ENCODE results near the gene FAM98C.
A peak's percentile ranks its signal among the peaks of the same experiment; 100 is the strongest.

The FAM98C gene

DNA sequence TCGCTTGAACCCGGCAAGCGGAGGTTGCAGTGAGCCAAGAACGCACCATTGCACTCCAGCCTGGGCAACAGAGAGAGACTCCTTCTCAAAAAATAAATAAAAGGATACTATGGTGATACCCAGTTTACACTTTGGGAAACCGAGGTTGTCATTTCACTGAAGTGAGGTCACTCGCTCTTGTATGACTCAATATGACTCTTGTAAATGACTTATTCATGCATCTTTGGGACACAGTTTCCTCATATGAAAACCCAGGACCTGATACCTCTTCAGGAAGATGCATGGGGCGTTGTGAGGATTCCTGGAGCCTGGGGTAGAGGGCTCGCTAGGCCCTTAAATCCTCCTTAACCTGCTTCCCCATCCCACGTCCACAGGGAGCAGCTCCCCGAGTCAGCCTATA, 24.0 kb upstream of the FAM98C start:
- no peak for DNase-seq

DNA sequence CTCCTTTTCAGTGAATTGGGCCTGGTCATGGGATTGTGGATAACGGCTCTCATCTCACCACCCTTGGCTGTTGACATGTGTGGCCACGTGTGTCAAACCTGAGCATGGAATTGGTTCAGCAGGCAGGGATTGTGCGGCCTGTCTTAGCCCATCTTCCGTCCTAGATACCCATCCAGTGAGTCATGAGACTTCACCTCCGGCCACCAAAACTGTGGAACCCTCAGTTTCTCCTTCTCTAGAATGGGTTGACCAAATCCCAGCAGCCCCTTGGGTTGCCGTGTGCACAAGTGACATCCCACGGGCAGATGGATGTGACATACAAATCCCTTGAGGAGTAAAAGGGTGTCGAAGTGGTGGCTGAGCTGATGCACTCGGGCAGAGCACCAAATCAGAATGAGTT, 21.8 kb upstream of the FAM98C start:
- no peak for DNase-seq

DNA sequence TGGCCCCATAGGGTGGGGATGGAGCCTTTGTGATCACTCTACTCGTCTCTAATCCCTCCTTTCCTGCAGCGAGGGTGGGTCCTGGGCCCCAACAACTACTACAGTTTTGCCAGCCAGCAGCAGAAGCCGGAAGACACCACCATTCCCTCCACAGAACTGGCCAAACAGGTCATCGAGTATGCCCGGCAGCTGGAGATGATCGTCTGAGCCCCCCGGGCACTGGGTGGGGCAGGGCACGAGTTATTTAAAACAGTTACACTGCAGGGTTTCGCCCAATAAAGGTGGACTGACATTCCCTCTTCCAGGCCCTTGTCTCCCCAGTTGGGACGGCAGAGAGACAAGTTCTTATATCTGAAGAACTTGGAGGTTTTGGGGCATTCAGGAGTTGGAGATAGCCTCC, 19.7 kb upstream of the FAM98C start:
- no peak for DNase-seq

DNA sequence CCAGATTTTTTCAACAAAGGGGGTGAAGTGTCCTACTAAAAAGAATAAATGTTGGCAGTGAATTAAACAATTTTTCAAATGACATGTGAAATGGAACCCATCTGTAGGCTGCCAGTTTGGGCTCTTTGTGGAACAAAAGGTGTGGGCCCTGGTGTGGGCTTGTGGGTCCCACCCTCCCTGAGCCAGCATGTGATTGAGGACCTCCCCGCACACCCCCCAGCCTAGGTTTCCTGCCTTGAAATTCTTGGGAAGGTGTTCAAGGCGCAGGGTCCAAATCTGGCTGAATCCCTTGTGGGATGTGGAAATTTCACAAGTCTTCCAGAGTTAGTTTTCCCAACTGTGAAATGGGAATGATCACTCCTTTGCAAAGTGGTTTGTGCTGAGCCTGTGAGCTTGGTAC, 19.1 kb upstream of the FAM98C start:
- DNase-seq = no peak

DNA sequence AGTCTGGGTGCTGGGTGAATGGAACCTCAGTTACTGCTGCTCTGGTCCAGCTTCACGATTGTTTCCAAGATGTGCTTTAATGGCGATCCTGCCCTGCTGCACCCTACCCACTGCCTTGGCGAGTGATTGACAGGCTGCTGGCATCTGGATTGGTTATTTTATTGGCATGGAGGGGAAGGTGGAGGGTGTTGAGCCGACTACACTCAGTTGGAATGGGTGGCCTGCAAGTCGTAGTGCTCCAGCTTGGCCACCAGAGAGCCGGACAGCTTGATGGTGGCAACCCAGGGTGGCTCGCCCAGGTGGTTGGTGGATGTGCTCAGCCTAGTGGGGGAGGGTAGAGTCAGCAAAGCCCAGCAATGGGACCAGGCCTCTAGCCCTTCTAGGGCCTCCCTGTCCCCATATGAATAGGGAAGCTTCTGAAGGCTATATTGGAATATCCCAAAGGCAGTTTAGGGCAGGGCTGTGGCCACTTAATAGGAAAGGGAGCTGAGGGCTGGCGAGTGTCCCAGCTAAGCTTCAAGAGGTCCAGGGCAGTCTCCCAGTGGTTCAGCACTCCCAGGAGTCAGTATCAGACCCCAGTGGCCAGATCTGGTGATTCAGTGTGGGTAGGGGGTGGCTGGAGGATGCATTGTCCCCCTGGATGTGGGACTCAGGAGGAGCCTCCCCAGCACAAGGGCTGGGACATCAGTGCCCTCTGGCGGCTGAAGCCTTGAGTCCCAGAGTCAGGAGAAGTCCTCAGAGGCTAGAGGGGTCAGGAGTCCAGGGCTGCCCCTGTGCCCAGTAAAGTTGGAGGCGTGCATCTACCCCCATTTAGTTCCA, 18.5 kb upstream of the FAM98C start:
- no peak for DNase-seq

DNA sequence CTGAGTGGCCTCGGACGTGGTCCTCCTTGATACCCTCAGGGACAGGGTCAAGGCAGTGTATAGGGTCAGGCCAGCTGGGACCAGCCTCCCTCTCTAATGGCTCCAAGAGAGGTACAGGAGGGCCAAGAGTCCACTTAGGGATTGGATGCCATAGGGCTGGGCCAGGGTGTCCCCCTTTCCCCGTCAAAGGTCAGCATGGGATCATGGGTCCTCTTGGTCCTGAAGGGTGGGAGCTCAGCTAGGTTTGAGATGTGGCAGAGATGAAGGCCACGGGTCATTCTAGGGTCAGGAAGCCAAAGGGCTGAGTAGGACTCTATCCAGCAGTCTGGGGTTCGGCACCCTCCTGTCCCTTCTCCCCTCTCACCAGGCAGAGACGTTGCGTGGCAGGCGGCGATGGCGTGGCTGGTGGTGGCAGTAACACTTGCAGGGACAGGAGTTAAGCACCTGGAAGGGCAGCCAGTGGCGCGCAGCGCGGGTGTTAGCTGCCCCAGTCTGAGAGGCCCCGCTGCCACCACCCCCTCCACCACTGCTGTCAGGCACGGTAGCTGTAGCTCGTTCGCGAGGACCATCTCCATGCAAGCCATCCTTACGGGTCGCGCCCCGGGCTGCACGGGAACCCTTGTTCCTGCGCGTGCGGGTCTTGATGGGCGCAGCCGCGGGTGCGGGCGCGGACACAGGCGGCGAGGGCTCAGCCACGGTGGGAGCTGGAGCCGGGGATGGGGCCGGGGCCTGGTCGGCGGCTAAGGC, 17.7 kb upstream of the FAM98C start:
- DNase-seq = no peak

DNA sequence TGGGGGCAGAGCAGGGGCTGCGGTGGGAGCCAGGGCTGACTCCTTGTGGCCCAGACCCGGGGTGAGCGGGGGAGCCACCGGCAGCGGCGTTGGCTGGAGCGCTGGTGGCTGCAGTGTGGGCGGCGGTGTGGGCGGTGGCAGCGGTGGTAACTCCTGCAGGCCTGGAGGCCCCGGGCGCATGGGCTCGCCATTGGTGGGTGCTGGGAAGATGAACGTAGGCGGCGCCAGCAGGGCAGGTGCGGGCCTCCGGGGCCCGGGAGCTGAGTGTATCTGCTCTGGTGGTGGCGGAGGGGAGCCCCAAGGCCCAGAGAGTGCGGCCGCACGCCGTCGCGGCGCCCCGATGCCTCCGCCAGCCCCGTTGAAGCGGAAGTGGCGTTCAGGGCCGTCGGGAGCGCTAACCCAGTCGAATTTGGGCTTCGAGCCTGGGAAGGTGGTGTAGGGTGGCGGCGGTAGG, 17.1 kb upstream of the FAM98C start:
- no peak for DNase-seq

DNA sequence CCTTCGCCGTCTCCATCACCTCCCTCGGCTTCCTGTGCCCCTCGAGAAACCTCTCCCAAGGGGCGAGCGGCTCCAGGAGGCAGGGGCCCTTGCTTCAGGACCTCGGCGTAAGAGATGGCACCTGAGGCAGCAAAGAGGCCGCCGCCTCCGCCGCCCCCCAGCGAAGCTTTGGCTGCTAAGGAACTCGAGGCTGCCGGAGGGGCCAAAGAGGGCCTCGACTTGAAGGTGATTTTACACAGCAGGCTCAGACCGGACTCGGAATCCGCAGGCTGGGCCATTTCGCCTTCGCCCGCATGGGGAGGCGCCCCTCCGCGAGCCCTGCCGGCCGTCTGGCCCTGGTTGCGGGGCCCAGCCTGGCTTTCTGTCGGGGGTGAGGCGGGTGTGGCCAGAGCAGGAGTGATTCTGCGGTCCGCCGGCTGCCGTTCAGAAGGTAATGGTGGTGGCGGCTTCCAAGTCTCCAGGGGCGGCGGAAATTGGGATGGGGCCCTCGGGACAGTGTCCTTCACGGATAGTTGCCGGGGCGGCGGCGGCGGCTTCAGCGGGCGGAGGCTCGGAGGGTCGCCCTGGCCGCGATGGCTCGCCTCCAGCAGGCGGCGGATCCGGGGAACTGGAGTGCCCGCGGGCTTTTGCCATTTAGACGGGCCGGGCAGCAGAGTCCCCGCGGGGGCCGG, 16.5 kb upstream of the FAM98C start:
- DNase-seq = no peak

DNA sequence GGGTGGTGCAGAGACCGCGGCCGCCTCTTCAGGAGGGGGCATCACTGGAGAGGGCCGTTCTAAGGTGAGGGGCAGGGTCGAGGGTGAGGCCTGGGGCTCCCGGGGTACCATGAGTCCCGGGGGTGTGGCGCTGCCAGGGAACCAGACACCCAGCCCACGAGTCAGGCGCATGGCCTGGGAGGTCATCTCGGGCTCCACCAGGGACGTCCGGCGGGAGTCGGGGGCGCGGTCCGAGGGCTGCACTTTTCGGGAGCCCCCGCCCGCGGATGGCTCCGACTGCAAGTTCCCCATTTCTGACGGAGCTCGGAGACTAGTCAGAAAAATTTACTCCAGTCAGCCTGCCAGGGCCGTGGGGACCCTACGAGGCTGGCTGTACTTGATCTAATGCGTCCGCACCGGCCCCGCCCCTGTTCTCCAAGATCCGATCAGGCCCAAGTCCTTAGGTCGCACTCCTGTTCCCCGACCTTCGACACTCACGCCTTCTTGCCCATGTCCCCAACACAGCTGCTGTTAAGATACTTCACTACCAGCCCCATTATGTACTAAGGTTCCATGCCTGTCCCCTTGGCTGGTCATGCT, 15.8 kb upstream of the FAM98C start:
- no peak for DNase-seq

DNA sequence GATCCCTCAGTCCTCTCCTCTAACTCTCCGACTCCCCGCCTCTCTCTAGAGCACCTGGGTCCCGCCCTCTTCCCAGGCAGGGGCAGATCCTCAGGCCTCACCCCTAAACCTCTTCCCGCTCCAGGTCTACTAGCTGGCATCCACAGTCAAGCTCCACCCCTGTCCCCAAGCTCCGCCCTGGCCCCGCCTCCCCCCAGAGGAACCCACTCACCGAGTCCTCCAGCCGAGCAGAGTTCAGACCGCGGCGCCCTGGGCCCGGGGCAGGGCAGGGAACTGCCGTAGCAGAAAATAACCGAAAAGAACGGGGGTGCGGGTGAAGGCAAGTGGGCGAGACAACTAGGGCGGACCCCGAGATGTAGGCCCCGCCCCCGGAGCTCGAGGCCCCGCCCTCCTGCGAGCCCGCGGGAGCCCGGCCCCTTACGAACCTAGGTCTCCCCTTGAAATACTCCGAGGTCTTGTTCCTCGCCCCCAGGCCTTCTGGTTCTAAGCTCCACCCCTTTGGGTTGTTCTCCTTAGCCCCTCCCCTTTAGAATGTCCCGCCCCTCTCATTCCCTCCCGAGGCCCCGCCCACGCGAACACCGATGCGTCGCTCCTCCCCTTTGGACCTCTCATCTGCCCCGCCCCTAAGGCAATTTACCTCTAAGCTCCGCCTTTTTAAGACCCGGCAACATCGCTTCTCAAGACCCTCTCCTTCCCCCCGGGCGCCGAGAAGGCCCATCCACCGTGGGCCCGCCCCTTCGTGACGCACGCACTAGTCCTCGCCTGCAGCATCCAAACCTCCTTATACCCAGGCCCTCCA, 15.1 kb upstream of the FAM98C start, which contains the start of gene GGN:
GGN (minus strand) TSS at position 485 of the 799 bp plus-strand sequence. CDS start 773 bp downstream, outside the sequence.
- DNase-seq = peak; percentile 89

DNA sequence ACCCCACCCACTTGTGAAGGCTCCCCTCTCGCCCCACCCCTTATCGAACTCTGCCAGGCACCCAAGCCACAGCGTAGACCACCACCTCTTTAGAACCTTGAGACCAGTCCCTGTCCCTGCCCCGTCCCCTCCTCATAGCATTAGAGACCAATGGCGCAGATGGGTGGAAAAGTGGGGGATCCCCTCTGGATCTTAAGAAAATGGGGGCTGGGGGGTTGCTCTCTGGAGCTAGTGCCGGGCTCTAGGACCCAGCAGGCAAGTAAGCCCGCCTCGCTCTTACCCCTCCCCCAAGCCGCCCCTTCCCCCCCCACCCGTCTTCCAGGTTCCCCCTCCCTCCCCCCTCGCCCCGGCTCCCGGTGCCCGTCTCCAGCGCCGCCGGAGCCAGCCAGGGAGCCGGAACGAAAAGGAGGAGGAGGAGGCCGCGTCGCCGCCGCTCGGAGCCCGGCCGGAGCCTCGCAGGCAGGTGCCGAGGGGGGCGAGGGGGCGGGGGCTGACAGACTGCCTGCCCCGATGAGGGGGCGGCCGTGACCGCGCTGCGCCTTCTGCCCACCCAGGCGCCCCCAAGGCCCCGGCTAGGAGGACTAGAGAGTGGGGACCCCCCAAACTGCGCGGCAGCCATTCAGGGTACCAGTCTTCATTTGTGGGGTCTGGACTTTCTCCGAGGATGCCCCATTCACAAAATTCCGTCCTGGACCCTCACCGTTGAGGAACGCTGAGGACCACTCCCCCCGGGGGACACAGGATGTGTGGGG, 14.4 kb upstream of the FAM98C start, which contains the start of gene SPRED3:
SPRED3 (plus strand) TSS at position 349 of the 752 bp plus-strand sequence. CDS start 1,606 bp downstream, outside the sequence.
- DNase-seq = no peak

DNA sequence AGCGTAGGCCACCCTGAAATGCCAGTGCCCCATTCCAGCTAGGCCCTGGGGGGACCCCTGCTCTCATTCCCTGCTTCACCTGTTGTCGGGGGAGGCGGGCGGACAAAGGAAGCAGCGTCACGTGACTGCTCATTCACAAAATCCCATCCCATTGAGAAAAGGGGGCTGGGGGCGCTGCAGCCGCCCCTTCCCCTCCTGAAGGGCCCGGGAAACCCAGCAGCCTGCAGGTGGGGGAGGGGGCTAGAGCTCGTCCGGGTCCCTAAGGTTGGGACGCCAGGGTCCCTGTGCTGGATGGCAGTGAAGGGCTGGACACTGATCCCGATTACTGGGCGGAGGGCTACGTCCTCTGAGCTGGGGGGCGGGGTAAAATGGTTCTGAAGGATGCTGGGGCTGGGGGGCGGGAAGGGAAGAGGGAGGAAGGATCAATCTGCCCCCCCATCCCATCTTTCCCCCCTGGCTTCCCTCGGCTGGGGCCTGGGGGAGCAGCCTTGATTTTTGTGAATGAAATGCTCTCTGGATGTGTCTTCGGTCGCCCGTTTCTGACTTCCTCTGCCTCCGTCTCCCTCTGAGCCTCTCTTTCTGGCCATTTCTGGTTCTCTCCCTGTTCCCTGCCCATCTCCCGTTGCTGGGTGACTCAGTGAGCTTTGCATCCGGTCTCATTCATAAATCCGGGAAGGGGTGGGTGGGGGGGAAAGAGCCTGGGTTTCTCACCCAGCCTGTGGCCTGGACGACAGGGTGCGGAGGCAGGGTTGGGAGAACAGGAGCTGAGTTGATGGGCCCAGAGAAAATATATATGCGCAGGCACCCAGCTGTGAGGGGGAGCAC, 13.6 kb upstream of the FAM98C start:
- no peak for DNase-seq

DNA sequence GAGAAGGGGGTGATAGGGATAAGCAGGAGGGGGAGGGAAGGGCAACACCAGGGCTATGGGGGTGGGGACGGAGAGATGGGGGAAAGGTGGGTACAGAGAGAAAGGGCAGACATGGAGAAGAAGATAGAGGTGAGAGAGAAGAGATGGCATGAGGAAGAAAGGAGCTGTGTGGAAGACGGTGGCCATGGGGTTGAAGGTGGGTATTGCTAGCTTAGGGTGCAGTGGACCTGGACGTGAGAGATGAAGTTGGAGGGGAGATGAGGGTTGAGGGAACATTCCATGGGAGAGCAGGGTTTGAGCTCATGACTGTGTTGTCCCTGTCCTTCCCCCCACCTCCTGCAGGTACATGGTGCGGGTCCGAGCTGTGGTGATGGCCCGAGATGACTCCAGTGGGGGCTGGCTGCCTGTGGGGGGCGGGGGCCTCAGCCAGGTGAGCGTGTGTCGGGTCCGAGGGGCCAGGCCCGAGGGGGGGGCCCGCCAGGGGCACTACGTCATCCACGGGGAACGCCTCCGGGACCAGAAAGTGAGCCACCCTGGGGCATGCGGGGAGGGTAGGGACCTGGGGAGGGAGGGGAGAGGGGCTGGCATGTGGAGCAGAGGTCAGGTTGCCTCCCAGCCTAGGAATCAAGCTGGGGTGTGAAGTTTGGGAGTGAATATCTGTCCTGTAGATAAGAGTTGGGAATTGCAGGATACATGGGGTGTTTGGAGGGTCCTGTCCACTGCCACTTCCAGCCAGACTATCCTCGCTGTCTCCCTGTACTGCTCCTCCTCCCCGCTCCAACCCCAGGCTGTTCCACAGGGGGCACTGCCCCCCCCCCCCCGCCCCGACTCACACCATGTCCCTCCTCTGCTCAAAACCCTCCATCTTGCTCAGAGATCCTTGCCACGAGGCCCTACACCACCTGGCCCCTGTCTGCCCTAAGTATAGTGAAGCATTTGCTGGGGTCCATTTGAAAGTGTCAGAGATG, 12.7 kb upstream of the FAM98C start:
- DNase-seq = no peak

DNA sequence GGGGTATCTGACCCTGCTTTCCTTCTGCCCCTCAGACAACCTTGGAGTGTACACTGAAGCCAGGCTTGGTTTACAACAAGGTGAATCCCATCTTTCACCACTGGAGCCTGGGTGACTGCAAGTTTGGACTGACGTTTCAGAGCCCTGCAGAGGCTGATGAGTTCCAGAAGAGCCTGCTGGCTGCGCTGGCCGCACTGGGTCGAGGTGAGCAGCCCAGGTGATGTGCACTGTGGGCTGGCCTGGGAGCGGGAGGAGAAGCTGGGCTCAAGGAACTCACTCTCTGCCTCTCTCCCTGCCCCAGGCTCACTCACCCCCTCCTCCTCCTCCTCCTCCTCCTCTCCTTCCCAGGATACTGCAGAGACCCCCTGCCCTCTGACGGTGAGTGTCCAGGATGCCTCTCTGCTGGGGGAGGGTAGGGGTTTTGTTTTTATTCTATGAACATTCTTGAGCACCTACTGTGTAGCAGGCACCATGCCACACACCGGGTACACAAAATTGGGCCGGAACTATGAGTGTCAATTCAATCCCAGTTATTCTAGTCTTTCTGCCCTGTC, 10.9 kb upstream of the FAM98C start:
- no peak for DNase-seq

DNA sequence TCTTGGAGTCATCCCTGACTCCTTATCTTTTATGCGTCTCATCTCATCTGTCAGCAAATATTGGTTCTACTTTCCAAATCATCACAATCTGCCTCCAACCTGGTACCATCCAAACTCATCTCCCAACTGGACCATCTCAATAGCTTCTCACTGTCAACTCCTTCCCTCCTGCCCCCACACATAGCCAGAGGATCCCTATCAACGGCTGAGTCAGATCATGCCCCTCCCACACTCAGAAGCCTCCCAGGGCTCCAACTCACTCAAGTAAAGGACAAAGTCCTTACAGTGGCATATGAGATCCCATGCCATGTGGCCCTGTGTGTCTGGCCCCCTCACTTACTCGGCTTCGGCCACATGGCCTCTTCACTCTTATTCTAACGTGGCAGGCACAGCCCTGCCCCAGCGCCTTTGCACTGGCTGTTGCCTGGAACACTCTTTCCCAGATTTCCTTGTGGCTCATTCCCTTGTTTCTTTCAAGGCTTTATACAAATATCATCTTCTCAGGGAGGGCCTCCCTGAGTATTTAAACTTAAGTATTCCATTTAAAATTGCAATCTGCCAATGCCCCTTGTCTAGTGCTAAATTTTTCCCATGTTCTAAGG, 10.1 kb upstream of the FAM98C start:
- DNase-seq = no peak

DNA sequence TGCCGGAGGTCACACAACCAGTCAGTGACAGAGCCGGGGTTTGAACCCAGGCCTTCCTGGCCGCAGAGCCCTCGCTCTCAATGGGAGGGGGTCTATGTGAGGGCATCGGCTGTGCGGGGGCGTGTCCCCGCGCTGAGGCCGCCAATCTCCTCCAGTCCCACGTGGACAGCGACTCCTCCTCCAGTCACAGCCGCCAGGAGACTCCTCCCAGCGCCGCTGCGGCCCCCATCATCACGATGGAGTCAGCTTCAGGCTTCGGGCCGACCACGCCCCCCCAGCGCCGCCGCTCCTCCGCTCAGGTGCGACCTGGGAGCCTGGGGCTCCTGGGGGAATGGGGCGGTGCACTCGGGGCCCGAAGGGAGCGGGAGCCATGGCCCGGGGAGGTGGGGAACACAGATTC, 8.4 kb upstream of the FAM98C start:
- DNase-seq = peak; percentile 81

DNA sequence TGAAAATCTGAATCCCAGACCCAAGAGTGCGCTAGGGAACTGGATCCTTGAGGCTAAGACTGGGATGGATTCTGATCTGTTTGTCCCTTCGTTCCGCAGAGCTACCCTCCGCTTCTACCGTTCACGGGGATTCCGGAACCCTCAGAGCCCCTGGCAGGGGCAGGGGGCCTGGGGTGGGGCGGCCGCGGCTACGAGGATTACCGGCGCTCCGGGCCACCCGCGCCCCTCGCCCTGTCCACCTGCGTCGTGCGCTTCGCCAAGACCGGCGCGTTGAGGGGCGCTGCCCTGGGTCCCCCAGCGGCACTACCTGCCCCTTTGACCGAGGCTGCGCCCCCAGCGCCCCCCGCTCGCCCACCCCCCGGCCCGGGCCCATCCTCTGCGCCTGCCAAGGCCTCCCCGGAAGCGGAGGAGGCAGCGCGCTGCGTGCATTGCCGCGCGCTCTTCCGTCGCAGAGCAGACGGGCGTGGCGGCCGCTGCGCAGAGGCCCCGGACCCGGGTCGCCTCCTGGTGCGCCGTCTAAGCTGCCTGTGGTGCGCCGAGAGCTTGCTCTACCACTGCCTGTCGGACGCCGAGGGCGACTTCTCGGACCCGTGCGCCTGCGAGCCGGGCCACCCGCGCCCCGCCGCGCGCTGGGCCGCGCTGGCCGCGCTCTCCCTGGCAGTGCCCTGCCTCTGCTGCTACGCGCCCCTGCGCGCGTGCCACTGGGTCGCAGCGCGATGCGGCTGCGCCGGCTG, 7.3 kb upstream of the FAM98C start:
- peak; percentile 35 for DNase-seq

DNA sequence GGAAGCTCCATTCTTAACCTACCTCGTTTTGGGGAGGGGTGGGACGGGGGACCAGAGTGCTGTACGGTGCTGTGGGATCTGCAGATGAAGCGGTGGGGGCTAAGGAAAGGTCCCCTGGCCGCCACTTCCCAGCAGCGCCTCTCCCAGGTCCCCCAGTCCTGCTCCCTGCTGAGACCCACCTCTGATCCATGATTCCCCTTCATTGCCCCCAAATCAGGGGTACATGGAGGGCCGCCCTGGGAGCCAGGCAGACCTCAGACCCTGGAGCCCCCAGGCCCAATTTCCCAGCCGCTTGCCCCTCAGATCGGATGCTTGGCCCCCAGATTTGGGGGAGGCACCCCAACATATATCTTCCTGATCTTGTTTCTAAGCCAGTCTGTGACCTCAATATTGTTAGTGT, 3.8 kb upstream of the FAM98C start:
- no peak for DNase-seq

Data from CD4-positive, alpha-beta T cell treated with Interleukin-10 for 1 hour (primary cell).